H9 (cell line): ENCODE measurements around the gene ASXL3. TPM values are rescaled to one million over a fixed set of nuclear protein-coding genes. Genes with fewer than 3 reads are reported as not detected.

Source experiments
- DNase-seq: peaks from one replicate; pipeline ENCODE4 v3.0.0-alpha.2; 2017
- H2AFZ ChIP-seq: one replicate; pipeline ENCODE4 v1.6.1; 2013; ENCODE audit warnings: mild to moderate bottlenecking, low read length, control low read depth, moderate library complexity
- H2AK5ac ChIP-seq: 2 replicates; pipeline ENCODE4 v1.6.1; 2013; ENCODE audit warnings: low read length, control low read depth, mixed read lengths; ENCODE audit not compliant: insufficient read length
- H2BK120ac ChIP-seq: one replicate; pipeline ENCODE4 v1.6.1; 2013; ENCODE audit warnings: low read depth, mild to moderate bottlenecking, low read length, control low read depth, inconsistent platforms; ENCODE audit not compliant: poor library complexity, severe bottlenecking
- H2BK12ac ChIP-seq: 2 replicates; pipeline ENCODE4 v1.6.1; 2013; ENCODE audit warnings: low read length, control low read depth, mixed read lengths, low read depth; ENCODE audit not compliant: insufficient read length
- H2BK15ac ChIP-seq: 2 replicates; pipeline ENCODE4 v1.6.1; 2013; ENCODE audit warnings: low read depth, low read length, control low read depth
- H2BK20ac ChIP-seq: one replicate; pipeline ENCODE4 v1.6.1; 2013; ENCODE audit warnings: low read depth, mild to moderate bottlenecking, low read length, control low read depth, inconsistent platforms; ENCODE audit not compliant: poor library complexity, severe bottlenecking
- H2BK5ac ChIP-seq: 2 replicates; pipeline ENCODE4 v1.6.1; 2013; ENCODE audit warnings: low read length, control low read depth, mixed read lengths; ENCODE audit not compliant: insufficient read length
- H3K14ac ChIP-seq: 2 replicates; pipeline ENCODE4 v1.6.1; 2013; ENCODE audit warnings: low read length, control low read depth; ENCODE audit not compliant: insufficient read depth
- H3K18ac ChIP-seq: 2 replicates; pipeline ENCODE4 v1.6.1; 2013; ENCODE audit warnings: low read depth, mild to moderate bottlenecking, mixed read lengths, low read length, control low read depth; ENCODE audit not compliant: insufficient read length
- H3K23ac ChIP-seq: 2 replicates; pipeline ENCODE4 v1.6.1; 2013; ENCODE audit warnings: low read length, control low read depth, mixed read lengths, low read depth; ENCODE audit not compliant: insufficient read length
- H3K23me2 ChIP-seq: 2 replicates; pipeline ENCODE4 v1.6.1; 2013; ENCODE audit warnings: low read depth, mild to moderate bottlenecking, mixed read lengths, low read length, control low read depth; ENCODE audit not compliant: insufficient read length, poor library complexity, severe bottlenecking
- H3K27ac ChIP-seq: 2 replicates; pipeline ENCODE4 v1.5.1; 2013; ENCODE audit warnings: low read length, control low read depth, mixed read lengths, low read depth; ENCODE audit not compliant: insufficient read length
- H3K27me3 ChIP-seq: 2 replicates; pipeline ENCODE4 v1.6.1; 2013; ENCODE audit warnings: low read length, control low read depth, inconsistent platforms; ENCODE audit not compliant: insufficient read depth
- H3K4ac ChIP-seq: 2 replicates; pipeline ENCODE4 v1.6.1; 2013; ENCODE audit warnings: low read depth, mild to moderate bottlenecking, control low read depth, inconsistent platforms, low read length, moderate library complexity
- H3K4me1 ChIP-seq: 2 replicates; pipeline ENCODE4 v1.6.1; 2013; ENCODE audit warnings: low read length, control low read depth, inconsistent platforms; ENCODE audit not compliant: insufficient read depth
- H3K4me2 ChIP-seq: 2 replicates; pipeline ENCODE4 v1.6.1; 2013; ENCODE audit warnings: low read length, control low read depth, mixed read lengths; ENCODE audit not compliant: insufficient read length, insufficient read depth
- H3K56ac ChIP-seq: 2 replicates; pipeline ENCODE4 v1.6.1; 2013; ENCODE audit warnings: low read depth, mild to moderate bottlenecking, mixed read lengths, low read length, control low read depth; ENCODE audit not compliant: insufficient read length
- H3K79me1 ChIP-seq: 2 replicates; pipeline ENCODE4 v1.6.1; 2013; ENCODE audit warnings: low read depth, mild to moderate bottlenecking, moderate library complexity, low read length, control low read depth, inconsistent platforms; ENCODE audit not compliant: insufficient read depth, poor library complexity, severe bottlenecking
- H3K79me2 ChIP-seq: 2 replicates; pipeline ENCODE4 v1.6.1; 2013; ENCODE audit warnings: low read length, control low read depth, inconsistent platforms; ENCODE audit not compliant: insufficient read depth
- H3K9ac ChIP-seq: 2 replicates; pipeline ENCODE4 v1.6.1; 2013; ENCODE audit warnings: low read length, control low read depth, mixed read lengths; ENCODE audit not compliant: insufficient read length; ENCODE audit errors: extremely low read depth
- H3K9me3 ChIP-seq: one replicate; pipeline ENCODE4 v1.6.1; 2013; ENCODE audit warnings: low read depth, low read length, inconsistent platforms; ENCODE audit not compliant: control insufficient read depth
- H3T11ph ChIP-seq: one replicate; pipeline ENCODE4 v1.6.1; 2013; ENCODE audit warnings: mild to moderate bottlenecking, low read length, control low read depth, inconsistent platforms
- H4K20me1 ChIP-seq: one replicate; pipeline ENCODE4 v1.6.1; 2013; ENCODE audit not compliant: control insufficient read depth, insufficient read length, insufficient read depth
- H4K5ac ChIP-seq: 2 replicates; pipeline ENCODE4 v1.6.1; 2013; ENCODE audit warnings: low read depth, mild to moderate bottlenecking, mixed read lengths, low read length, control low read depth; ENCODE audit not compliant: insufficient read length
- H4K8ac ChIP-seq: replicated peaks from 2 replicates; pipeline ENCODE4 v1.6.1; 2013; ENCODE audit warnings: low read length, control low read depth, mixed read lengths, low read depth; ENCODE audit not compliant: insufficient read length
- H4K91ac ChIP-seq: 2 replicates; pipeline ENCODE4 v1.6.1; 2013; ENCODE audit warnings: low read depth, mild to moderate bottlenecking, moderate library complexity, mixed read lengths, low read length, control low read depth; ENCODE audit not compliant: insufficient read length
- H3K27ac Mint-ChIP-seq, 3 experiments: 2 replicates in 2 of 3; 3 replicates in 1 of 3; pipeline ENCODE4 v1.8.0; 2020 to 2021; ENCODE audit warnings: mixed read lengths in 3 of 3, mild to moderate bottlenecking in 1 of 3, moderate library complexity in 1 of 3
- H3K27me3 Mint-ChIP-seq: 2 replicates; pipeline ENCODE4 v1.8.0; 2021; ENCODE audit warnings: low read depth, mild to moderate bottlenecking, moderate library complexity, mixed read lengths
- H3K36me3 Mint-ChIP-seq, 3 experiments: 2 replicates in 2 of 3; 3 replicates in 1 of 3; pipeline ENCODE4 v1.8.0; 2020 to 2021; ENCODE audit warnings: low read depth in 3 of 3, mixed read lengths in 3 of 3; ENCODE audit not compliant: insufficient read depth in 1 of 3
- H3K4me1 Mint-ChIP-seq, 2 experiments: 2 replicates each; pipeline ENCODE4 v1.8.0; 2020; ENCODE audit warnings: mixed read lengths in 2 of 2
- H3K4me3 Mint-ChIP-seq, 2 experiments: 2 replicates in 1 of 2; 3 replicates in 1 of 2; pipeline ENCODE4 v1.8.0; 2020 to 2021; ENCODE audit warnings: mild to moderate bottlenecking in 2 of 2, mixed read lengths in 2 of 2, moderate library complexity in 1 of 2
- H3K9me3 Mint-ChIP-seq, 2 experiments: 2 replicates in 1 of 2; 3 replicates in 1 of 2; pipeline ENCODE4 v1.8.0; 2020; ENCODE audit warnings: mild to moderate bottlenecking in 2 of 2, mixed read lengths in 2 of 2, moderate library complexity in 1 of 2
- WGBS: extraction: QIAGEN DNeasy Blood & Tissue Kit; methylation state at CpG from one replicate; pipeline ENCODE4 v1.1.7; 2013; ENCODE audit warnings: missing lambda C conversion rate, low lambda C conversion rate, mixed read lengths; ENCODE audit not compliant: insufficient read length; ENCODE audit errors: extremely low coverage; 5-methylcytosine and 5-hydroxymethylcytosine counted together
- total RNA-seq: library from RNA; stranded (reverse); gene quantifications from 2 replicates; pipeline ENCODE4 v1.2.1, GENCODE V29; 2021
- TF ChIP-seq, protein P1 (sequence below): fragments of 200-600 bp; sonication (generic); conservative IDR thresholded peaks from 3 replicates; pipeline ENCODE4 v1.8.0; 2021; ENCODE audit warnings: antibody characterized with exemption, mild to moderate bottlenecking

Gene ASXL3
- total RNA-seq, 1 experiment from 2014 or later = 0.35 TPM

DNA sequence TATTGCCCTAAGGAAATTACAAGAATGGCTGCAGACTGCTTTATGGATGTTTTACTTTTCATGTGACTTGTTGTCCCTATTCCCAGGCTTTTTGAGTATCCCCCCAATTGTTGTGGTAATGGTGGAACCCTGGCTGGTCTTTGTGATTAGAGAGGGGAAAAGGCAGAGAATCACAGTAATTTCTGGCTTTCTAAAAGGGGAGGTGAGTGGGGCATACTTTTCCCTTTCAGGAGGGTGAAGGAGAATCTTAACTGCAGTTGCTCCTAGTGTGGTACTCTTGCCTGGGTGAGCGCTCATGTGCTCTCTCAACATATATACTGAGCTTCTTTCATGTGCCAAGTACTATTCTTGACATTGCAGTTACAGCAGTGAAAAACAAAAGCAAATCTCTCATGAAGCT is 69.3 kb downstream of the ASXL3 start:
- H3K27ac Mint-ChIP-seq = no peak overlapping the region; a peak in 2 of 7 replicates
- Histone ChIP-seq H3K9me3 (no peaks in the 10 kb centered on the region), H4K20me1 (no peaks in the 10 kb centered on the region), H2BK12ac (no peak overlapping the region), H3T11ph (no peak overlapping the region), H3K27ac (no peak overlapping the region), H3K56ac (no peak overlapping the region), H3K23ac (no peak overlapping the region), H2BK15ac (no peak overlapping the region), H3K18ac (no peak overlapping the region), H4K91ac (no peak overlapping the region), H3K79me2 (no peaks in the 10 kb centered on the region), H3K14ac (no peak overlapping the region), H3K27me3 (no peaks in the 10 kb centered on the region), H3K4me2 (no peak overlapping the region), H2AFZ (no peak overlapping the region), H2BK120ac (no peak overlapping the region), H3K79me1 (no peaks in the 10 kb centered on the region), H2AK5ac (no peak overlapping the region), H3K9ac (no peak overlapping the region), H3K23me2 (no peaks in the 10 kb centered on the region), H4K5ac (no peak overlapping the region), H3K4ac (no peak overlapping the region), H2BK20ac (no peak overlapping the region), H3K4me1 (peaks cover 3% of the 10 kb centered on the region; the same call in 1 of the 2 replicates), H2BK5ac (no peak overlapping the region), H4K8ac (no peak overlapping the region)
- no peak for DNase-seq
- peaks cover 20 to 27% of the 10 kb centered on the region in 2 experiments for H3K4me1 Mint-ChIP-seq
- no peaks in the 10 kb centered on the region for H3K27me3 Mint-ChIP-seq
- no peaks in the 10 kb centered on the region for H3K9me3 Mint-ChIP-seq
- no peak overlapping the region; a peak in 2 of 5 replicates for H3K4me3 Mint-ChIP-seq
- H3K36me3 Mint-ChIP-seq = no peaks in the 10 kb centered on the region; a peak in 1 of 7 replicates
- TF ChIP-seq, protein P1, sequence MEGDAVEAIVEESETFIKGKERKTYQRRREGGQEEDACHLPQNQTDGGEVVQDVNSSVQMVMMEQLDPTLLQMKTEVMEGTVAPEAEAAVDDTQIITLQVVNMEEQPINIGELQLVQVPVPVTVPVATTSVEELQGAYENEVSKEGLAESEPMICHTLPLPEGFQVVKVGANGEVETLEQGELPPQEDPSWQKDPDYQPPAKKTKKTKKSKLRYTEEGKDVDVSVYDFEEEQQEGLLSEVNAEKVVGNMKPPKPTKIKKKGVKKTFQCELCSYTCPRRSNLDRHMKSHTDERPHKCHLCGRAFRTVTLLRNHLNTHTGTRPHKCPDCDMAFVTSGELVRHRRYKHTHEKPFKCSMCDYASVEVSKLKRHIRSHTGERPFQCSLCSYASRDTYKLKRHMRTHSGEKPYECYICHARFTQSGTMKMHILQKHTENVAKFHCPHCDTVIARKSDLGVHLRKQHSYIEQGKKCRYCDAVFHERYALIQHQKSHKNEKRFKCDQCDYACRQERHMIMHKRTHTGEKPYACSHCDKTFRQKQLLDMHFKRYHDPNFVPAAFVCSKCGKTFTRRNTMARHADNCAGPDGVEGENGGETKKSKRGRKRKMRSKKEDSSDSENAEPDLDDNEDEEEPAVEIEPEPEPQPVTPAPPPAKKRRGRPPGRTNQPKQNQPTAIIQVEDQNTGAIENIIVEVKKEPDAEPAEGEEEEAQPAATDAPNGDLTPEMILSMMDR = no peak
- WGBS = no CpG with 5 or more reads among the region's 1 CpG
